Brain microvascular endothelial cell (primary cell): Measurements from ENCODE around the gene BICRA.
A peak's percentile ranks its signal among the peaks of the same experiment; 100 is the strongest.
"Not testable (repeated sequence)": the region's sequence is repeated elsewhere in the genome, so short reads cannot be mapped to it uniquely, and the experiment has no call there.

Source experiments
- DNase-seq: peaks from one replicate; pipeline ENCODE4 v3.0.0-alpha.2; 2020
- H3K27ac ChIP-seq: fragments of 250-450 bp; sonication (Bioruptor Pico); 2 replicates; pipeline ENCODE4 v1.5.1; 2020; ENCODE audit warnings: mild to moderate bottlenecking, moderate library complexity
- H3K27me3 ChIP-seq: fragments of 250-450 bp; sonication (Bioruptor Pico); replicated peaks from 2 replicates; pipeline ENCODE4 v1.5.1; 2020; ENCODE audit warnings: mild to moderate bottlenecking
- H3K36me3 ChIP-seq: fragments of 250-450 bp; sonication (Bioruptor Pico); replicated peaks from 2 replicates; pipeline ENCODE4 v1.5.1; 2020; ENCODE audit warnings: mild to moderate bottlenecking
- H3K4me3 ChIP-seq: 2 replicates; pipeline ENCODE4 v1.5.1; 2011; ENCODE audit warnings: low read depth, mild to moderate bottlenecking, control low read depth, low read length, moderate library complexity
- CTCF ChIP-seq: IDR thresholded peaks from 2 replicates; pipeline ENCODE4 v1.5.1; 2011; ENCODE audit warnings: low read depth, mild to moderate bottlenecking, moderate library complexity, low read length, control low read depth, inconsistent platforms; ENCODE audit errors: missing control alignments
- in situ Hi-C: cut with HindIII; loops from 2 replicates; pipeline ENCODE4 v1.10.0; 2017; ENCODE audit warnings: low sequenced_read_pairs, low pct_ligation_motif_present

The BICRA gene

GRCh38 chr19:47725759-47726401, 116.9 kb downstream of the BICRA start:
- H3K36me3 ChIP-seq, result peaks cover 54% of the 10 kb centered on the region
- no peak overlapping the region for H3K4me3 ChIP-seq

GRCh38 chr19:47726467-47726866, 117.5 kb downstream of the BICRA start:
- in situ Hi-C loops, result no loop called here
- H3K27ac ChIP-seq, result peak overlapping the region; percentile 25
- TF ChIP-seq CTCF, result no peak
- H3K27me3 ChIP-seq, result no peaks in the 10 kb centered on the region
- H3K4me3 ChIP-seq, result no peak overlapping the region
- no peak for DNase-seq
- peaks cover 53% of the 10 kb centered on the region for H3K36me3 ChIP-seq

More at GRCh38 chr19:47725759-47726401, 116.9 kb downstream of the BICRA start:
- no peak for TF ChIP-seq CTCF
- Histone ChIP-seq H3K27me3 (no peaks in the 10 kb centered on the region), H3K27ac (peak overlapping the region; percentile 25)
- no peak for DNase-seq
- in situ Hi-C loops, result no loop called here

- H3K27me3 ChIP-seq, in situ Hi-C loops, H3K27ac ChIP-seq, H3K4me3 ChIP-seq, DNase-seq: not testable (repeated sequence)
- peaks cover 58% of the 10 kb centered on the region for H3K36me3 ChIP-seq
Measured at GRCh38 chr19:47728295-47728694, 119.4 kb downstream of the BICRA start.

- Histone ChIP-seq H3K27me3 (no peaks in the 10 kb centered on the region), H3K4me3 (no peak overlapping the region), H3K36me3 (peaks cover 62% of the 10 kb centered on the region), H3K27ac (peak overlapping the region; percentile 22)
- TF ChIP-seq CTCF, result no peak
- in situ Hi-C loops, result no loop called here
- no peak for DNase-seq
Measured at GRCh38 chr19:47729468-47729798, 120.5 kb downstream of the BICRA start.

- TF ChIP-seq CTCF, result no peak
- no peaks in the 10 kb centered on the region for H3K27me3 ChIP-seq
- no peak for DNase-seq
- H3K27ac ChIP-seq, result peak overlapping the region; percentile 22
- in situ Hi-C loops, result no loop called here
- H3K36me3 ChIP-seq, result peaks cover 61% of the 10 kb centered on the region
- H3K4me3 ChIP-seq, result no peak overlapping the region
Measured at GRCh38 chr19:47729799-47730520, 121.0 kb downstream of the BICRA start.

GRCh38 chr19:47730521-47730889, 121.6 kb downstream of the BICRA start:
- Histone ChIP-seq H3K27ac (no peak overlapping the region), H3K36me3 (peaks cover 64% of the 10 kb centered on the region), H3K27me3 (no peaks in the 10 kb centered on the region), H3K4me3 (no peak overlapping the region)
- DNase-seq, result no peak
- no peak for TF ChIP-seq CTCF
- in situ Hi-C loops, result no loop called here
